ENCODE results near the gene PTX4.
"Not testable (repeated sequence)": the region's sequence is repeated elsewhere in the genome, so short reads cannot be mapped to it uniquely, and the experiment has no call there.

The PTX4 gene

DNA sequence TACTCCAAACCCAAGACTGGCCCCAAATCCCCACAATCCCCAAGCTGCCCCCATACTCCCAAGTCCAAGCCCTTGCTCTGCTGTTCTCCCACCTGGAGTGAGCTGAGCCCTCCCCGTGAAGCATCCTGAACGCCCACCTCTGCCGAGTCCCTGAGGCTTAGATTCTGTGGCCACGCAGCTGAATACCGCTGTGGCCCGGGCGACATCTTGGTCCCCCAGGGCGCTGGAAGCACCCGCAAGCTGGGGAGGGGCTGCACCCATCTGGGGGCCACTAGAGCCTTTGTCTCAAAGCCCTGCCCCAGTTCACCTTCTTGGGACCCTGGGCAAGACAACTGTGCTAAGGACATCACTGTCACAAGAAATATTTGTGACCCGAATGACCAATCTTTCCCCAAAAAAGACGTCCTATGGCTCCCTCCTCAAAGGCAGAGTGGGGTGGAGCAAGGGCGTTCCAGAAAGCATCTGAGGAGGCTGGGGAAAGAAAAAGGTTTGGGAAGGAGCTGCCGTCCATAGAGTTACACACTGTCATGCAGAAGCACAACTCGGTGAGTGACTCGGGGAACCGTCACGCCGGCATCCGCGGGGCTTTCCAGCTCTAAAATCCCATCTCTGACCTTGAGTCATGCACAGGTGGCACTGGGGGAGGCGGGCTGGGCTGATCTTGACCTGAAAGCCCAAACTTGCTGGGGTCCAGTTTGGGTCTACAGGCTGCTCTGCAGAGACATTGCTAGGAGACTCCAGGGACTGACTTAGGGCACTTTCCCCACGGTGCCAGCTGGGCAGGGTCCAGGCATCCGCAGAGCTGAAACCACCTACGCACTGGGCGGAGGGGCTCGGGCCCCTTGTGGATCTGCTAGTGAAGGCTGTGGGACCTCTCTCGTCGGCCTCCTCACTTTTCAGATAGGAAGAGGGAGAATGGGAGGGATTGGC, 6.6 kb downstream of the PTX4 start:
- DNase-seq: no peak

DNA sequence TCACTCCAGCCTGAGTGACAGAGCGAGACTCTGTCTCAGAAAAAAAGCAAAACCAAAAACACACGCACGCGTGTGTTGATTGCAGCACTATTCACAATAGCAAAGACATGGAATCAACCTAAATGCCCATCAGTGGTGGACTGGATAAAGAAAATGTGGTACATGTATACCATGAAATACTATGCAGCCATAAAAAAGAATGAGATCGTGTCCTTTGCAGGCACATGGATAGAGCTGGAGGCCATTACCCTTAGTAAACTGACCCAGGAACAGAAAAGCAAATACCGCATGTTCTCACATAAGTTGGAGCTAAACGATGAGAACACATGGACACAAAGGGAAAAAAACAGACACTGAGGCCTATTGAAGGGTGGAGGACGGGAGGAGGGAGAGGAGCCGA, 9.8 kb downstream of the PTX4 start:
- DNase-seq: not testable (repeated sequence)

DNA sequence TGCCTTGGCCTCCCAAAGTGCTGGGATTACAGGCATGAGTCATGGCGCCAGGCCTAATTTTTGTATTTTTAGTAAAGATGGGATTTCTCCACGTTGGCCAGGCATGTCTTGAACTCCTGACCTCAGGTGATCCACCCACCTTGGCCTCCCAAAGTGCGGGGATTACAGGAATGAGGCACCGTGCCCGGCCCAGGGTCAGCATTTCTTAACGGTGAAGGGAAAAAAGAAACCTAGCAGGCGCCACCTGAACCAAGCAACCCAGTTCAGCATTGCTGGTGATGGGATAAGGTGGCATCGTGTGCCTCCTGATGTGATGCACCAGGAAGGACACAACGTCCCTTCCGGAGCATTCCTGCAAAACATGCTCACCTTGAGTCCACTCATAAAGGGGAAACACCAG, 11.7 kb downstream of the PTX4 start:
- DNase-seq: no peak

DNA sequence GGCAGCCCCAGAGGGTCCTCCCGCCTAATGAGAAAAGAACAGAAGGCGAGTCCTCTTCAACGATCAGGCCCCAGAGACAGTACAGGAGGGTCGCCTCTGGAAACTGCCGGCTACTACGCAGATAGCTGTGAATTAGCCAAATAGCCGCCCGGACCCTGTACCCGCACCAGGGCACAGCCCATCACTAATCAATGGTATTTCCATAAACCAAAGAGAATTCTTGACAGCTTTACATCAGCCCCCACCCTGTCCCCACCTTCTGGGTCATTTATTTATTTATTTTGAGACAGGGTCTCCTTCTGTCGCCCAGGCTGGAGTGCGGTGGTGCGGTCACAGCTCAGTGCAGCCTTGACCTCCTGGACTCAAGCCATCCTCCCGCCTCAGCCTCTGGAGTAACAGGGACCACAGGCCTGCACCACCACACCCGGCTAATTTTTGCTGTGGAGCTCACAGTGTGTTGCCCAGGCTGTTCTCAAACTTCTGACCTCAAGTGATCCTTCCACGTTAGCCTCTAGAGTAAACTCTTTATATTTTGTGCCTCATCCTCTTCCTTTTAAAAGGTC, 13.1 kb downstream of the PTX4 start:
- no peak for DNase-seq

DNA sequence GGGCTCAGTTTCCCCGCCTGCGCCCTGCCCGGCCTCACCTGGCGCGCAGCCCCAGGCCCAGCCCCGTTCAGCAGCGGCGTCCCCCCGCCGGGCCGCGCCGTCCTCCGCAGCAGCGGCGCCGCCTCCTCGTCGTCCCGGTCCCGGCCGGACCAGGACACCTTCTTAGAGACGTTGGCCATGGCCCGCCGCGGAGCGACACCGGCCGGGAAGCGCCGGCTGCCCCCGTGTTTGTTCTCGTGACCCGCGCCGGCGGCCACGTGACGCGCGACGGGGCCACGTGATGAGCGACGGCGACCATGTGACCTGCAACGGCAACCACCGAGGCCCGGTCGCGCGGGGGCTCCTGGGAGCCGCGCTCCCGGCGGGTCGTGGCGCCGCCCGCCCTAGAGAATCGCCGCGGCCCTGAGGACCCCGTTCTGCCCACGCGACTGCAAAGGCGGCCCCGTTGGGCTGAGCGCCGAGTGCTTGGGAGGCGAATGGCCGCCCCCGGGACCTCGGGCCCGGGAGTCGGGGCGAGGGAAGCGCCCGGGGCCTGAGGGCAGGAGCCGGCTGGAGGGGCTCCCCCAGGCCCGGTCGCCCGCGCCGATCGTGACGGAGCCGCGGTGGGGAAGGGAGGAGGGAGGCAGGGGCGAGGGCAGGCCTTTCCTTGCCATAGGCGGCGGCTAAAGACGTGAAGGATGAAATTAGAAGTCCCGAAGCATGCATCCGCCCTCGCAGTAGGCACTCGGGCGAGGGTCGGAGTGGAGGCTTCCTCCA, 13.8 kb downstream of the PTX4 start, which contains the start of gene CLCN7:
CLCN7 (minus strand) TSS at position 233 of the 756 bp plus-strand sequence; CDS start at position 179, 54 bp downstream.
- peak; percentile 72 to 93 (median 83) for DNase-seq

DNA sequence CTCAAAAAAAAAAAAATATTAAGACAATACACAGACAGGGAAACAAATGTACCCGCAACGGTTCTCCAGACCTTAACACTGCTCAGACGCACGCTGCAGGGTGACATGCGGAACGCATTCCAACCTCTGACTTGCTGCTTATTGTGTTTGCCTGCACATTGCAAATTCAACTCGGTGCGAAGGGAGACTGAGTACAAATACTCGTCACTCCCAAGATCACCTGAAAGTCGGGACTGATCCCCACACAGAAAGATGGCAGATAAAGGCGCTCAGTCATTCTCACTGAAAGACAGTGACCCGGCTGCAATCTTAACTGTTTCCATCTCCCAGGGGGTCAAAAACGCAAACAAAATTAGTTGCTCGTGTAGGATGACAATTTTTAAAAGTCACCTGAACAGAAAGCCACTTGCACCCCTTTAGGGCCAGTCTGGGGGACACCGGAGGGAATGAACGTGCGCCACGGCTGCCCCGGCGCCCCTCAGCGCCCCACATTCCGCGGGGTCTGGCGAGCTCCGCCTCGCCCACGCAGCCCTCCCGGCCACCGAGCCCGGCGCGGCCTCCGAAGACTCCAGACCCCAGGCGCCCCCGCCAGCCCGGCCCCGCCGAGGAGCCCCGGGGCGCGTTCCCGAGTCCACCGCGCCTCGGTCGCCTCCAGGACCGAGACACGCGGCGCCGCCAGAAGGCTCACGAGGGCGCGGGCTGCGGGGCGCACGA, 14.5 kb downstream of the PTX4 start:
- no peak for DNase-seq

DNA sequence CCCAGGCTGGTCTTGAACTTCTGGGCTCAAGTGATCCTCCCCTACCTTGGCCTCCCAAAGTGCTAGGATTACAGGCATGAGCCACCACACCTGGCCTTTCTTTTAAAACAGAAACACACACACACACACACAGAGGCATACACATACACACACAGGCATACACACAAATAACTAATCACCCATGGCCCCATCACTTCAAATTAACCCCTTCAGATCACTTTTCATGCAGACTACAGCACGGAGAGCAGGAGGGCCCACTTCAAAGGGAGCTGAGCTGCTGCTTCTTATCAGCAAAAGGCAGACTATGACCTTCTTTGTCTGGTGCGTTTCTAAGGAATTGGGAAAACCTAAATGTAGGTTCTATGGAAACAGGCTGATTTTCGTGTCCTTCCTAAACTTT, 15.8 kb downstream of the PTX4 start:
- no peak for DNase-seq

DNA sequence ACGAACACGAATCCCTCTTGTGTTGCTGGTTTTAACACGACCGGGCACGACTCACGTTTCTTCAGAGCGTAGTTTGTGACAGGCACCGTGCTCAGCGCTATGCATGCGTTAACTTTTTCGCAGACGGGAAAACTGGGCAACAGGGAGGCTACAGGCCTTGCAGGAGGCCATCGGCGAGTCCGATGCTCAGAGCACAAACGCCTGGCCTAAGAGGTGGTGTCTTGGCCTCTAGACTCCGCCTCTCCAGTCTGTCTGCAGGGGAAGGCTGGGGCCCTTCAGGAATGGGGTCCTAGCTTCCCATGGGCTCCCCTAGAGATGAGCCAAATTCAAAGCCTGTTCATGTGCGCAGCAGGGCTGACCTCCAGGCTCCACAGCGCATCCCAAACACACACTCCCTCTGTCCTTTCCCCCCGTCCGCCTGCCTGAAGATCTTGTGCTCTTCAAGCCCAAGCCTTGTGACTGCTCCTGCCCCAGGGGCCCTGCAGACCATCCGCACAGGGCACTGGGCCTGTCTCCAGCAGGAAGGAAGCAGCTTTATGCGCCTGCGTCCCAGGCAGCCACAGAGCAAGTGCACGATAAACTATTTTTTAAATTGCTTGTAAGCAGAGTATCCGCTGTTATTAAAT, 17.1 kb downstream of the PTX4 start:
- no peak for DNase-seq

DNA sequence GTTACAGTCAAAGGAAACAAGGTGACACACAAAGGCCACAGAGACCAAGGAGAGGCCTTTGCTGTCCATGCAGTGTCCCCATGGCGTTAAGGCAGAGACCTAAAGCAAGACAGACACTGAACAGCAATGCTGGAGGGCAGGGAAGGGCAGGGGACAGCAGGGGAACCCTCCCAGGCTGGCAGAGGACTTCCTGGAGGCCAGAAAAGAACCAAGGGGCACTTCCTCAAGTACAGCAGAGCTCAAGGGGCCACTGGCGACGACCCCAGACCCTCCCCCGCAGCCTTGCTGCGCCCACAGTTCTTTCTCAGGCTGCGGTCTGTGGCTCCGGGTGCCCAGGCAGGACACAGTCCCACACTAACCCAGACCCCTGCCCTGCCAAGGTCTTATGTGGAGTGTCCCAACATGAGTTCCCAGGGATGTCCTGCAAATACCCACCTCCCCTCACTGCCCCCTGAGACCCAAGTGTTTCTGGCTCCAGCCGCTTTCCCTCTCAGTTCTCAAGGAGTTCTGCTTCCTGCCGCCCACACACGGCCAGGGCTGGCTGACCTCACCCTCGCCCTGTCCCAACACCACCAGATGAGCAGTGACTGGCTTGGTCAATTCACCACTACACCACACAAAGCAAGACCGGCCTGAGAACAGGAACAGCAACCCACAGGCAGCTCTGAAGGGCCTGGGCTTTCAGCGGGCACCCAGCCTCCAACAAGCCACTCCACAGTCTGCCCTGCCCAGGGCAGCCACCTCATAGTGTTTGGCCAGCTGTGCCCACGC, 18.1 kb downstream of the PTX4 start:
- no peak for DNase-seq

DNA sequence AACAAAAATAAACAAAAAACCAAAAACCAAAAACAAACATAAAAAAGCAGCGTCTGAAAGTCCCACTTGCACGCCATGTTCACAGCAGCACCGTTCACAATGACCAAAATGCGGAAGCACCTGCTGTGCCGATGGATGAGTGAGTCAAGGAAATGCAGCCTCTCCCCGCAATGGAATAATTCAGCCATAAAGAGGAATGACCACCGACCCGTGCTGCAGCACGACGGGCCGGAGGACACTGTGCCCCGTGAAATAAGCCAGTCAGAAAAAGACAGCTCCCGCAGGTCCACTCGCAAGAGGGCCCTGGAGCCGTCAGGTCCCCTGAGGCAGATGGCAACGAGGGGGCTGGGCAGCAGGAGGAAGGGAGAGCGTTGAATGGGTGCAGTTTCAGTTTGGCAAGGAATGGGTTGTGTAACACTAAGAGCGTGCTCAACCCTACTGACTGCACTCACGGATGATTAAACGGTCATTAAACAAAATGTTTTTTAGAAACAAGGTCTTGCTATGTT, 19.0 kb downstream of the PTX4 start:
- DNase-seq: no peak

DNA sequence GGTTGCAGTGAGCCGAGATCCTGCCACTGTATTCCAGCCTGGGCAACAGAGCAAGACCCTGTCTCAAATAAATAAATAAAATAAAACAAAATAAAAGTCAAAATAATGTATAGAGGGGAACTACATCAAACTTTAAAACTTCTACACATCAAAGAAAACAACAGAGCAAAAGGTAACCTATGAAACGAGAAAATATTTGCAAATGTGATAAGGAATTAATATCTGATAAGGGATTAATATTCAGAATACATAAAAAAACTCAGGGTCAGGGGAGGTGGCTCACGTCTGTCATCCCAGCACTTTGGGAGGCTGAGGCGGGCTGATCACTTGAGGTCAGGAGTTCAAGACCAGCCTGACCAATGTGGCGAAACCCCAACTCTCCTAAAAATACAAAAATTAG, 19.6 kb downstream of the PTX4 start:
- not testable (repeated sequence) for DNase-seq

DNA sequence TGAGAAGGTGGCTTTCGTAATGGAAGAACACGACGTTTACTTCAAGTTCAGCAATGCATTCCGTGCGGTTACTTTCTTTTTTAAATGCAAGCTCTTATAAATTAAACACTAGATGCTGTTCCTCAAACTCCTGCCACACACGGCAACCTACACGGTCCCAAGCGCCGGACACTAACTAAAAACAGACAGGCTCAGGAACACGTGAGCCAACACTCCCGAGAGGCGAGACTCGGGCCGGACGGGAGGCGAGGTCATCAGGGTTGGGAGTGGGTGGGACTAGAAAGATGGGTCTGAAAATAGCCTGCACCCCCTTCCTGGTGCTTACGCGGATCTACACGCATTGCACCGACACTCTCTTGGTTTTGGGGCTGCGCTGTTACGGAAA, 20.3 kb downstream of the PTX4 start:
- DNase-seq: no peak

DNA sequence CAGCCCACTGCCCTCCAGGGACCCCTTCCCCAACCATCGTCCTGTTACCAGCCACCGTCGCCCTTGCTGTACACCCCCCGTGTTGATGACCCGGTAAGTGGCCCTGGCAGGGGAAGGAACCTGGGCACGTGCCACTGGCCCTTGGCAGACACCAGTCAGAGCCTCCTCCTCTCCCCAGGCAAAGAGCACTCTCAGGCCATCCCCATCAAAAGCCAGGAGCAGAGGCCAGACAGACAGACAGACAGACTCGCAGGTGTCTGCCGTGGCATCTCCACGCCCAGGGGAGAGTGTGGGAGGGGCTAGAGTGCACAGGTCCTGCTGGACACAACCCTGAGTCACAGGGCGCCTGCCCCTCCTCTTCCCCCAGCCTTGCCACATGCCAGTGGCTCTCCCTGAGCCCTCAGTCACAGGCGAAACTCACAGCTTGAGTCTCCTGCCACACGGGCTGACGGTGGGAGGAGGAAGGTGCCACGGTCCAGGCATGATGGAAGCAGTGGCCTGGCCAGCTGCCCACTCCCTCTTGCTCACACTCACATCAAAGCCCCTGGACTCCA, 21.7 kb downstream of the PTX4 start:
- DNase-seq: no peak

DNA sequence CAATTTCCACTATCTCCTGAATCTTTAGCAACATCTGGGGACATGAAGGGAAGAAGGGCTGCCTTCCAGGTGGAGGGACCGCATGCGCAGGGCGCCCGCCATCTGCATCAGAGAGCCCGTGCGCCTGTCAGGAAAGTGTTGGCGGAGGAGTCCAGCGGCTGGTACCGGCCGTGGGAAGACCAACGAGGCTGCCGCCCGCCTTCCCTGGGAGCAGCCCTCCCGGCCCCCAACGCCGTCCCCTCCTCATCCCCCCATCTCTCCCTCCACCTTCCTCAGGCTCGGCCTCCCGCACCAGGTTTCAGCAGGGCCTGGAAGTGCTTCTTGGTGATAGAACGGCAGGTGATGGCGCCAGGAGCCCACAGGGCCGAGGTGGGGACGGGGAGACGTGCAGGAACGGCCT, 22.7 kb downstream of the PTX4 start:
- DNase-seq: no peak

DNA sequence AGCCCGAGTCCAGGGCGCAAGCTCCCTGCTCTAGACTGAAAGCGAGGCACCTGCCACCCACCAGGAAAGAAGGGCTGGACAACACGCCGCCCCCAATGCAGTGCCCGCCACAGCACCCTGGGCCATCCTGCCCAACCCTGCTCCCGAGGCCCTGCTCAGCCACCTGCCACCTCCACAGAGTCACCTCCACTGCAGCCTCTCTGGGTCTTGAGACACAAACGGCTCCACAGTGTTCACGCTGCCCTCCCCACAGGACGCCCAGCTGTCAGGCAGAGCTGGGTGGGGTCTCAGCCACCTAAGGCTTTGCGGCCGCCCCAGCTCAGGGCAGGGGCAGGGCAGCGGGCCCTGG, 23.2 kb downstream of the PTX4 start:
- no peak for DNase-seq

DNA sequence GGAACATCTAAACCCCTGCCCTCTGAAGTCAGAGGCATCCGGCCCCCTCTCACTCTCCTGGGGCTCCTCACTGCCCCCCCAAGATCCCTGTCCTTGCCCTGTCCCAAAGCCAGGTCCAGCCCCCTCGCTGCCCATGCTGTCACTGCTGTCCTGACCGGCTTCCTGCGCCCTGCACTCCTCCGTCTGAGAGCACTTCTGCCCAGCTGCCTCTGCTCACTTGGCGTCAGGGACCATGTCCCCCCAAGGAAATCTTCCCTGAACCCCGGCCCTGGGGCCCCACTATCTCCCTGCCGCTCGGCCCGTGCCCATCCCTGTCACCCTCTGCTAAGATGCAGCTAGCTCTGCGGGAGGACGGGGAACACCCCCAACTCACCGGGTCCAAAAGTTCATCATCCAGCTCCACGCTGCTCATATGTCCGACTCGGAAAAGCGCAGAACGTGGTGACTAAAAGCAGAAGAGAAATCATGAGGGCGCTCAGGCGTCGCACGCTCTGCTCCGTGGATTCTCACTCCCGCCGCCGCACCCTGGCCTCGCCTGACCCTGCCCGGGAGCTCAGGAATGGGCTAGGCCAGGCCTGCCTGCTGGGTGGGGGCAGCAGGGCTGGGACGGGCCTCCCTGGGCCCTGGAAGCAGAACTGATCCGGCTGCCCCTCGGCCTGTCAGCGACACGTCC, 23.7 kb downstream of the PTX4 start:
- no peak for DNase-seq

DNA sequence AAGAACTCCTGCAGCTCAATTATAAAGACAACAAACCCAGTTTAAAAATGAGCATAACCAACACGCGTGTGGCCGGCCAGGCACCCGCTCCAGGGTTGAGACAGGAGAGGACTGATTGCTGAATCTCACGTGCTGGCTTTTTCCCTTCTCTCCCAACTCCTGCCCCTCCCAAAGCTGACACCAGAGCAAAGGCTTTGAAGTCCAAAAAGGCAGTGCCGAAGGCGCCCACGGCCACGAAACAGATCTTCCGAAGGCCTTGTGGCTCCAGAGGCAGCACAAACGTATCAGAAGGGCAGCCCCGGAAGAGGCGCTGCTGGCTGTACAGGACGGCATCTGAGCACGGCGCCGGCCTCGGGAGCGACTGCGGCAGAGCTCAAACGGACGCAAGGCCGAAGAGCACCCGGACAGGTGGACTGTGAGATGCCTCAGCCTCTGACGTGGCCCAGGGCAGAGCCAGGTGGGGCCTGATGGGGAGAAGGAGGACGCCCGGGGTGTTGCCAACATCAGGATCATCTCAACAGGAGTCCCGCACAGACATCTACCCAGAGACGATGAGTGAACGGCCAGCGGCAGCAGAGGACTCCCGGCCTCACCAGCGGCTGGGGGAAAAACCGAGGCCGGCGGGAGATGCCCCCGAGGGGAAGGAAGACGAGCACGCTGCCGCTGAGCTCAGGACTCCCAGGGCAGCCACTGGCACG, 24.4 kb downstream of the PTX4 start:
- DNase-seq: no peak

DNA sequence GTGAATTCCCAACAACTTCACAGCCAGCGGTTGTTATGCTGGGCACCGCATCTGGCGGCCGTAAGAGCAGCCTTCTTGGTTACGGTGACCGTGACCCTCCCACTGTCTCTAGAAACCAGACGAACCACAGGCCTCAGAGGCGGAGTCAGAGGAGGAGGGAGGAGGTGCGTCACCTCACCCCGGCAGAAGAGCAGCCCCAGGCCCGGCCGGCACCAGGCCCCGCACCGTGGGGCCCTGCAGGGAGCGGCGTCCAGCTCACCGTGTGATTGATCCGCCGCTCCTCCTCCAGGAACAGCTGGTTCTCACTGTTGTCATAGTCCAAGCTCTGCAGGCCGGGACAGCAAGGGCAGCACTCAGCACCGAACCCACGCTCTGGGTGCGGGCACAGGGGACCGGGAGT, 27.6 kb downstream of the PTX4 start:
- no peak for DNase-seq

DNA sequence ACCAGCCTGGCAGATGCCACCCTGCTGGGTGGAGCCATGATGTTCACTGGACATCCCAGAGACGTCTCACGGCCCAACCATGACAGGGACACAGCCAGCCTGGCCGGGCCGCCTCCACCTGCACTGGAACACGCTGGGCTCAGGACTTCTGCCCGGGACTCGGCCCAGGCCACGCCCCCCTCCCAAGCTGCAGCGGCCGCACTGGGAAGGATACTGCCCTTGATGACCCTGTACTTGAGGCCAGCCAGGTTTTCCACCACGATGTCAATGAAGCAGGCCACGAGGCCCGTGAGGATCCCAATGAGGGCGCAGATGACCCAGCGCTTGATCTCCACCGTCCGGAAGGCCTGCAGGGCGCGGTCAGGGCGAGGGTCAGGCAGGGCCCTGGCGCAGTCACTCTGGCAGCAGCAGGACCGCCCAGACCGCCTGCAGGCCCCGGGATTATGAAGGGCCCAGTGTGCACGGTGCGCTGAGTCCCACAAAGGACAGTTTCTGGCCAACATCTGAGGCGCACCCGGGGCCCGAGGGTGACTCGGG, 28.1 kb downstream of the PTX4 start:
- DNase-seq: no peak

DNA sequence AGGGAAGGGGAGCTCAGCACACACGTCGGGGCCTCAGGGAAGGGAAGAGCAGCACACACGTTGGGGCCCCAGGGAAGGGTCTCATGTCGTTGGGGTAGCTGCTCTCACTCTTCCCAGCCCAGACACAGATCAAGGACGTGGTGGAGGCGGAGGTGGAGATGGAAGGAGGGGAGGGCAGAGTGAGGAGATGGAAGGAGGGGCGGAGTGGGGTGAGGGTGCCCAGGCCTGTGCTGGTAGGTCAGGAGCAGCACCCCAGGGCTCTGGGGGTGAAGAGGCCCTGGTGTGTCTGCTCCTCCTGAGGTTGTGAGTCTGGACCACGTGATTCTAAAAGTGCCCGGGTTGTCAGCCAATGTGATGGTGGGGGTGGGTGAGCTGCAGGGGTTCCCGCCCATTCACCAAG, 28.8 kb downstream of the PTX4 start:
- no peak for DNase-seq
